HG02870 (cell line): Measurements from ENCODE around the gene C2orf92.

Experiments
- ATAC-seq: cut with Tn5 transposase; IDR thresholded peaks from one replicate; pipeline ENCODE4 v1.9.1; 2021; ENCODE audit warnings: mild to moderate bottlenecking, moderate library complexity; ENCODE audit not compliant: unreplicated experiment

Gene C2orf92

DNA sequence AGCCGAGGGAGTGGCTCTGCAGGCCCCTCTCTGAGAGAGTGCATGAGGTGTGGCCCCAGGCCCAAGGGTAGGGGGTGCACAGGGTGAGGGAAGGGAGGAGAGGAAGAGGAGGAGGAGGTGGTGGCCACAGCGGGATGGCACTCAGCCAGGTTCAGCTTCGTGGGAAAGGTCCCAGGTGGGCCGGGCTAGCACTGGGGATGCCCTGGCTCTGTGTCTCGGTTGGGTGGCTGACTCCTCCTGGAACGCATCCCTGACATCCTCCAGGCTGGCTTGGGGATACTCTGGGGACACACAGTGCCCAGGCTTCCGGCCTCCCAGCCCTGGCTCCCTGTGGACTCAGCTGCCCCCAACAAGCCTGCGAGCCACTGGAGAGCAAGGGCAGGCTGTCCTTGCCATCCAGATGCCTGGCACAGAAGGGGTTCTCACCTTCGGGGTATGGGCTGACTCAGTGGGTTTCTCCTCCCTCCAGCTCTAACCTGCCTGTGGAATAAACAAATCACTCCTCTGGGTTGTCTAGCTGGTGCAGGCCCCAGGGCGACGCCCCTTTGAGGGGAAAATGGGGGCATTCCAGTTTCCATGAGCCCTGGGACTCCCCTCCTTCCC, 43.3 kb downstream of the C2orf92 start:
- no peak for ATAC-seq

- no peak for ATAC-seq
These were observed 44.0 kb downstream of the C2orf92 start, which contains the start of gene ZAP70 for GRCh38 chr2:97713296-97714083. TSS of gene ZAP70 (plus strand) at chr2:97713576. CDS start at chr2:97724037, 10,461 bp downstream.

DNA sequence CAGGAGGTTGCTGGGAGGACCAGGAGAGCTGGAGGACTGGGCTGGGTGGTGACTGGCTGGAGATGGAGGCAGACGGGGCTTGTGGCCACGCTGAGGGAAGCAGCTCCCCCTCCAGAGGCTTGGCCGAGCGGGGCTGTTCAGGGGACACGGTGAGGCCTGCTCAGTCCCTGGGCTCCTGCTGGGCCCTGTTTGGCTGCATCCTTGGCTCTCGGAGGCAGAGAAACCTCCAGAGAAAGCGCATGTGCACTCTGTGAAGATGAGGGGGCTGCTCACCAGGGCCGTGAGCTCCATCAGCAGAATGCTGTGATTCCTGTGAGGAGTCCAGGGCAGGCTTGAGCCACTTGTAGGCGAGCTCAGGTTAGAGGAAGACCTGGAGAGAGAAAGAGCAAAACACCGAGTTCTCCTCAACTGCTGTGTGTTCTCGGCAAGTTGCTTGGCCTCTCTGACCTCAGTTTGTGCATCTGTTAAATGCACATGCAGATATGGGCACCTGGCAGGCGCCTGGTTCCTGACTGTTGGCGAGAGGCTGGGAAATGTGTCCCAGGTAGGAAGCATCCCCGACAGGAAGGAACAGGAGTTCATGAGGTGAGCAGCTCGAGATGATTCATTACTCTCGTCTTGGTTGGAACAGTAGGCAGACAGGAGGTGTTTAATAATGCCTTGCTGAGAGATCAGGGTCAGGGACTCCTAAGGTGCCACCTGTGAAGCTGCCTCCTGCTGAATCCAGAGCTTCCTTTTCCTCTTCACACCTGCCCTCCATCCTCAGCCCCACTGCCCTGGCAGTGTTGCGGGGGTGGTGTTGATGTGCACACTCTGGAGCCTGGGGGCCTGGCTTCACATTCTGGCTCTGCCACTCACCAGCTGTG, 44.8 kb downstream of the C2orf92 start:
- no peak for ATAC-seq

GRCh38 chr2:97714950-97715652, 45.6 kb downstream of the C2orf92 start:
- no peak for ATAC-seq

GRCh38 chr2:97715951-97716694, 46.6 kb downstream of the C2orf92 start:
- no peak for ATAC-seq

- no peak for ATAC-seq
These were observed 47.4 kb downstream of the C2orf92 start for GRCh38 chr2:97716695-97717612.

DNA sequence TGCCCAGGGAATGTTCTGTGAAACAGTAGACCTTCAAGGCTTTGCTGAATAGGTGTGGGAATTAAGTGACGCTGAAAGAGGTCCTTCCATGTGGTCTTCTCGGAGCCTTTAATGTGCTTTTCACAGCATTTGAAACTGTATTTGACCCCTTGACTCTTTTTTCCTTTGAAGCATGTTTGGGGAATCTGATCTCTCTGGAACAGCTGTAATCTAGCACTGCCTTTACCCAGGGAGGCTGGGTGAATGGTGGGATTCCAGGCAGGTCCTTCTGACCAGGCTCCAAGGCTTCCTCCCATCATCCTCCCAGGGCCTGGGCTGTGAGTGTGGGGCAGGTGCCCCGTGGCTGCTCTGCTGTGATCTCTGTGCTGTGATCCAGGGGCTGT, 48.1 kb downstream of the C2orf92 start:
- ATAC-seq, result no peak

DNA sequence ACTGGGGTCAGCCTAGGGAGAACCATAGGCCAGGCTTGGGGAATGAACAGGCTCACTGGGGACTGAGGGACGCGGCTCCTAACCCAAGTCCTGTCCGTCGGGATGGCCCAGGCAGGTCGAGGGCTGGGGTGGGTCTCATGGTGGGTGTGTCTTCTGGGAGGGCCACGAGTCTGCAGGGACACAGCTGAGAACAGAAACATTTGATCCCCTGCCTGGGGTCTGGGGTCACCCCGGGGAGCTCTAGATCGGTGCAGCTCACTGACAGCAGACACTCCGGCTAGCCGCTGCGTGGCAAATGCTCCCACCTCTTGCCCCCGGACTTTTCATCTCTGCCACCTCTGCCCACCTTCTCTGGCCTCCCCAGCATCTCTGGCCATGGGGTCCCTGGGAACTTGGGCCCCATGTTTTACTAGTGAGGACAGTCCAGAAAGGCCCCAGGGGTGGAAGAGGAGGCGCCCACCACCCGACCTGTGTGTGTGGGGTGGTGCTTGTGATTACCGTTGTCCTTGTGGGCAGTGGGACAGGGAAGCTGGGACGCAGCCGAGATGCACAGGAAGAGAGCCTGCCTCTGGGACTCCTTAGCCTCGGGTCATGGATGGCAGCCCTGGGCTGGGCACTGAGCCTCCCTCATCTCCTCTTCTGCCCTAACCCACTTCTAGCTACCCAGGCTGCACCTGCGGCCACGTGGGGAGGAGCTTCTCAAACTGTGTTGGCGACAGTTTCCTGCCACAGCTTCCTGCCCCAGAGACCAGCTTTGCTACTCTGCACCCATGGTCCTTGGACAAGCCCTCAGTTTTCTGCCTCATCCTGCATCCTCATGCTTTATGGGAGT, 48.8 kb downstream of the C2orf92 start:
- ATAC-seq, result no peak

- ATAC-seq, result no peak
These were observed 49.4 kb downstream of the C2orf92 start for GRCh38 chr2:97718942-97719341.

GRCh38 chr2:97719362-97720155, 50.0 kb downstream of the C2orf92 start:
- ATAC-seq, result no peak

DNA sequence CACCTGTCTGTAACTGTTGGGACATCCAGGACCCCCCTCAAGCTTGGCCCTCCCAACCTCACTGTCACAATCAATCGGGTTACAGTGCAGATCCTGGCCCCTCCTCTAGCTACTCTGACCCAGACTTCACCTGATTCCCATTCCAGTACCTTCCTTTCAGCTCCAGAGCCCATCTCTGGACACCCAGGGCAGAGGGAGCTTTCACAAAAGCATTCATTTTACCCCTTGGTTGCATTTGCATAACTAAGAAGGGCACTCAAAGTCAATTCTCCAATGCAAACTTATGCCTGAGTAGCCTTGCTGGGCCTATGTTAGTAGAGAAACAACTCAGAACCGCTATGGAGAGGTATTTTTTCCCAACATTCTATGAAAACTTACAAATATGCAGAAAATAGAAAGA, 51.2 kb downstream of the C2orf92 start:
- ATAC-seq, result no peak

GRCh38 chr2:97722227-97722626, 52.7 kb downstream of the C2orf92 start:
- ATAC-seq, result no peak

DNA sequence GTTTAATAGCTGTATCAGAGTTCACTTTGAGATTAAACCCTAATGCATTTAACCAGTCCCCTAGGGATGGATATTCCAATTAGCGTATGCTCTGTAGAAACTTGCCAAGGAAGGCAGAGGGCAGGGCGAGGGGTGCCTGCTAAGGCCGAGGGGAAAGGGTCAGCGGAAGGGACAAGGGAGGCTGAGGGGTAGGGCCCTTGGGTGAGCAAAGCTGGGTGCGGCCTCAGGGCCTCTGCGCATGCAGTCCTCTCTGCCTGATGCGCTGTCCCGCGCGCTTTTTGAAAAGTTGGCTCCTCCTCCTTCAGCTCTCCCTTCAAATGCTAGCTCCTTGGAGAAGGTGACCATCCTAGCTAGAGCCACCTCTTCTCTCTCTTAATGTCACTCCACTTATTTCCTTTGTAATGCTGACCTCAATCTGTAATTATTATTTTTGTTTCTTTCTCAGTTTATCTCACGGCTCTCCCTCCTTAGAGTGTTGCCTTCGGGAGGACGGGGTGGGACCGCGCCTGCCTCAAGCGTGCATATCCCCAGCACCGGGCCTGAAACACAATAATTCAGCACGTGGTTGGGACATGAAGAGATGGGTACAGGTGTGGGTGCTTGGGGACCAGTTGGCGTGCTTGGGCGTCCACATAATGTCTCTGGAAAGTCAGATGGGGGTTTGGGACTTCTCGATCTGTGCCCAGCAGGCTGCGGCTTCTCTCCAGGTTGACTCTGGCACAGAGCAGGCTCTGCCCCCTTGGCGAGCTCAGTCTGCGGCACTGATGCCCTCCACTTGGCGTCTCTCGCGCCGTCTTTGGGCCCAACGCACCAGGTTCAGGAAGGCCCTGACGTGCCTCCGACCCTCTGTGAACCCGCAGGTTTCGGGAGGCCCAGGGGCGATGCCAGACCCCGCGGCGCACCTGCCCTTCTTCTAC, 53.9 kb downstream of the C2orf92 start:
- ATAC-seq, result no peak

GRCh38 chr2:97724073-97724410, 54.5 kb downstream of the C2orf92 start:
- no peak for ATAC-seq

GRCh38 chr2:97724501-97724900, 55.0 kb downstream of the C2orf92 start:
- no peak for ATAC-seq

DNA sequence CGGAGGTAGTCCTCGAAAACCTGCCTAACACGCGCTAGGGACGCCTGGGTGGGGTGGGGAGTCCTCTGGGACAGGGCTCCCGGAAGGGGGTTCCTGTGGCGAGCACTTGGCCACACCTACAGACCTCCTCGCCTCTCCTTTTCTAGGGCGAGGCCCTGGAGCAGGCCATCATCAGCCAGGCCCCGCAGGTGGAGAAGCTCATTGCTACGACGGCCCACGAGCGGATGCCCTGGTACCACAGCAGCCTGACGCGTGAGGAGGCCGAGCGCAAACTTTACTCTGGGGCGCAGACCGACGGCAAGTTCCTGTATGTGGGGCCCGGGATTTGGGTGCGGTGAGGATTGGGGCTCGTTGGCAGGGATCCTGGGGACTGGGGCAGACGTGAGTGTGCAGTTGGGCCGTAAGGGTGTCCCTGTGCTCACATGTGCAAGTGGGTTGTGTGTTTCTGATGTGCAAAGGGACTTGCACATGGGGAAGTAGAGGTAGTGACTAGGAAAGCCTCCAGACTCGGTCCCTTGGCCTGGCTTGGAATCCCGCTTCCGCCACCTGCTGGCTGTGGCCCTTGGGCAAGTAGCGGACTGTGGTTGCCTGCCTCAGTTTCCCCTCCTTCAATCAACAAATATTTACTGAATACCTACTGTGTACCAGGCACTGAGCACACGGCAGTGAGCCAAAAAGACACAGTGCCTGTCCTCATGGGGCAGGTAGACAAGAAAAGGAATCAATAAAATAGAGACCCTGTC, 55.6 kb downstream of the C2orf92 start:
- ATAC-seq, result no peak
